ENCODE data around the gene LY86. TPM values are rescaled to one million over a fixed set of nuclear protein-coding genes. Genes with fewer than 3 reads are reported as not detected.

LY86 gene
- total RNA-seq, 4 donors from 2014 or later, result 0.73 to 4.4 TPM; not detected in 2

- H3K9me3 ChIP-seq, result no peaks in the 10 kb centered on the region
- no peaks in the 10 kb centered on the region for H3K4me1 ChIP-seq
- intact Hi-C loops (cut with DNase I; ENCODE audit: low total_unique reads), result no loop called here
- no peaks in the 10 kb centered on the region for H3K36me3 ChIP-seq
- no peak for DNase-seq
- no peak for TF ChIP-seq CTCF (IDR thresholded peaks at IDR 0.05)
- no peak for TF ChIP-seq POLR2A (IDR thresholded peaks at IDR 0.05)
- no peak overlapping the region for H3K4me3 ChIP-seq
- H3K27me3 ChIP-seq, result no peaks in the 10 kb centered on the region
- no peak overlapping the region for H3K27ac ChIP-seq
Observed at GRCh38 chr6:6581054-6581453, 7.5 kb upstream of the LY86 start.

- H3K27me3 ChIP-seq, result no peaks in the 10 kb centered on the region
- H3K4me1 ChIP-seq, result no peaks in the 10 kb centered on the region
- no peak for TF ChIP-seq POLR2A (IDR thresholded peaks at IDR 0.05)
- no peak for TF ChIP-seq CTCF (IDR thresholded peaks at IDR 0.05)
- no peaks in the 10 kb centered on the region for H3K9me3 ChIP-seq
- H3K27ac ChIP-seq, result no peak overlapping the region
- intact Hi-C loops (cut with DNase I; ENCODE audit: low total_unique reads), result no loop called here
- H3K36me3 ChIP-seq, result no peaks in the 10 kb centered on the region
- DNase-seq, result no peak
- H3K4me3 ChIP-seq, result no peak overlapping the region
Observed at GRCh38 chr6:6582131-6582530, 6.4 kb upstream of the LY86 start.

GRCh38 chr6:6583836-6584235 is 4.7 kb upstream of the LY86 start:
- DNase-seq, result no peak
- no peak overlapping the region for H3K27ac ChIP-seq
- no peaks in the 10 kb centered on the region for H3K4me1 ChIP-seq
- no peaks in the 10 kb centered on the region for H3K36me3 ChIP-seq
- H3K4me3 ChIP-seq, result no peak overlapping the region
- no peaks in the 10 kb centered on the region for H3K27me3 ChIP-seq
- TF ChIP-seq CTCF (IDR thresholded peaks at IDR 0.05) (no peak), POLR2A (IDR thresholded peaks at IDR 0.05) (no peak)
- intact Hi-C loops (cut with DNase I; ENCODE audit: low total_unique reads), result no loop called here
- H3K9me3 ChIP-seq, result no peaks in the 10 kb centered on the region

GRCh38 chr6:6584310-6585002 is 4.1 kb upstream of the LY86 start:
- Histone ChIP-seq H3K9me3 (no peaks in the 10 kb centered on the region), H3K4me1 (no peaks in the 10 kb centered on the region), H3K27me3 (no peaks in the 10 kb centered on the region), H3K36me3 (no peaks in the 10 kb centered on the region), H3K27ac (no peak overlapping the region), H3K4me3 (no peak overlapping the region)
- intact Hi-C loops (cut with DNase I; ENCODE audit: low total_unique reads), result no loop called here
- DNase-seq, result no peak
- no peak for TF ChIP-seq CTCF (IDR thresholded peaks at IDR 0.05)
- TF ChIP-seq POLR2A (IDR thresholded peaks at IDR 0.05), result no peak

GRCh38 chr6:6585003-6585311 is 3.6 kb upstream of the LY86 start:
- no peak for DNase-seq
- Histone ChIP-seq H3K4me1 (no peaks in the 10 kb centered on the region), H3K27ac (no peak overlapping the region), H3K27me3 (no peaks in the 10 kb centered on the region), H3K36me3 (no peaks in the 10 kb centered on the region), H3K9me3 (no peaks in the 10 kb centered on the region), H3K4me3 (no peak overlapping the region)
- intact Hi-C loops (cut with DNase I; ENCODE audit: low total_unique reads), result no loop called here
- TF ChIP-seq CTCF (IDR thresholded peaks at IDR 0.05), result no peak
- TF ChIP-seq POLR2A (IDR thresholded peaks at IDR 0.05), result no peak

All from uterus (tissue), 4 donors.